B cell (primary cell): ENCODE results near the gene GALNT10. TPM values are rescaled to one million over a fixed set of nuclear protein-coding genes. Genes with fewer than 3 reads are reported as not detected.

ENCODE experiments used
- ATAC-seq: fragments of 200-7000 bp; cut with Tn5 transposase; one replicate; pipeline ENCODE4 v1.10.0; 2021; ENCODE audit warnings: low read depth, mild to moderate bottlenecking, moderate number of reproducible peaks, moderate library complexity
- CTCF ChIA-PET: fragments of 350-600 bp; sonication (Branson Sonifier 250); formaldehyde crosslinking; loops from one replicate; lab custom pipeline; 2021; ENCODE audit warnings: antibody characterized with exemption, inconsistent platforms; lab: Charles Lee
- POLR2A ChIA-PET: fragments of 350-600 bp; sonication (Branson Sonifier 250); formaldehyde crosslinking; loops from one replicate; lab custom pipeline; 2021; ENCODE audit warnings: antibody characterized with exemption; lab: Charles Lee
- DNase-seq: peaks from one replicate; pipeline ENCODE4 v3.0.0; 2013
- H2AFZ ChIP-seq: 2 replicates; pipeline ENCODE4 v1.6.1; 2012; ENCODE audit warnings: mild to moderate bottlenecking, low read depth, low read length; ENCODE audit not compliant: insufficient read depth, poor library complexity, severe bottlenecking
- H3K27ac ChIP-seq, 2 donors: 1 replicate in 1 of 2; 2 replicates in 1 of 2; pipeline ENCODE4 v1.5.1; 2012 to 2013; ENCODE audit warnings: low read length in 2 of 2, mild to moderate bottlenecking in 2 of 2, moderate library complexity in 1 of 2
- H3K27me3 ChIP-seq, 4 experiments: fragments of 200-600 bp in 1 of 4; sonication (generic) in 1 of 4; replicated peaks in 1 of 4; 1 replicate in 2 of 4; 2 replicates in 2 of 4; pipeline versions ENCODE4 v1.6.1 to v1.7.0; 2013 to 2016; ENCODE audit warnings: low read length in 3 of 4, mild to moderate bottlenecking in 2 of 4, mixed read lengths in 1 of 4, moderate library complexity in 1 of 4; ENCODE audit not compliant: insufficient read depth in 4 of 4, control insufficient read depth in 3 of 4; ENCODE audit errors: control extremely low read depth in 1 of 4
- H3K36me3 ChIP-seq, 2 experiments: replicated peaks in 1 of 2; 1 replicate in 1 of 2; 2 replicates in 1 of 2; pipeline versions ENCODE4 v1.6.1 to v1.7.1; 2013; ENCODE audit warnings: low read length in 1 of 2; ENCODE audit not compliant: insufficient read depth in 2 of 2, control insufficient read depth in 1 of 2; ENCODE audit errors: control extremely low read depth in 1 of 2, extremely low read depth in 1 of 2
- H3K4me1 ChIP-seq, 2 donors: fragments of 200-600 bp in 1 of 2; sonication (generic) in 1 of 2; 1 replicate in 1 of 2; 2 replicates in 1 of 2; pipeline versions ENCODE4 v1.5.1 to v1.6.1; 2013 to 2017; ENCODE audit warnings: low read length in 2 of 2; ENCODE audit not compliant: control insufficient read depth in 2 of 2, insufficient read depth in 2 of 2
- H3K4me2 ChIP-seq: replicated peaks from 2 replicates; pipeline ENCODE3; 2012; ENCODE audit warnings: mild to moderate bottlenecking, low read depth, low read length; ENCODE audit not compliant: poor library complexity, severe bottlenecking
- H3K4me3 ChIP-seq, 5 experiments: fragments of 200-600 bp in 1 of 5; sonication (generic) in 1 of 5; 1 replicate in 3 of 5; 2 replicates in 2 of 5; pipeline versions ENCODE4 v1.5.1 to v1.7.0; 2011 to 2016; ENCODE audit warnings: low read length in 4 of 5, mild to moderate bottlenecking in 4 of 5, low read depth in 2 of 5, control low read depth in 1 of 5, moderate library complexity in 1 of 5; ENCODE audit not compliant: insufficient read depth in 1 of 5; ENCODE audit errors: control extremely low read depth in 1 of 5, extremely low read depth in 1 of 5
- H3K79me2 ChIP-seq: fragments of 200-600 bp; sonication (generic); one replicate; pipeline ENCODE4 v1.6.0; 2016; ENCODE audit warnings: low read length; ENCODE audit not compliant: control insufficient read depth, insufficient read depth
- H3K9ac ChIP-seq: fragments of 200-600 bp; sonication (generic); 2 replicates; pipeline ENCODE4 v1.6.1; 2017; ENCODE audit warnings: mild to moderate bottlenecking, low read length, moderate library complexity
- H3K9me3 ChIP-seq, 3 donors: one replicate each; pipeline versions ENCODE4 v1.6.1 to v1.7.1; 2013; ENCODE audit warnings: low read length in 2 of 3; ENCODE audit not compliant: control insufficient read depth in 2 of 3, insufficient read depth in 1 of 3; ENCODE audit errors: control extremely low read depth in 1 of 3
- H4K20me1 ChIP-seq: 2 replicates; pipeline ENCODE4 v1.6.0; 2012; ENCODE audit warnings: mild to moderate bottlenecking, low read length; ENCODE audit not compliant: insufficient read depth, control insufficient read depth, poor library complexity, severe bottlenecking
- H3K27ac Mint-ChIP-seq: one replicate; pipeline ENCODE4 v1.8.0; 2021; ENCODE audit warnings: mixed read lengths
- H3K27me3 Mint-ChIP-seq: one replicate; pipeline ENCODE4 v1.8.0; 2021; ENCODE audit warnings: mixed read lengths
- H3K4me1 Mint-ChIP-seq: one replicate; pipeline ENCODE4 v1.8.0; 2021; ENCODE audit warnings: mixed read lengths
- H3K4me3 Mint-ChIP-seq: one replicate; pipeline ENCODE4 v1.8.0; 2021; ENCODE audit warnings: mixed read lengths
- H3K9me3 Mint-ChIP-seq: one replicate; pipeline ENCODE4 v1.8.0; 2022; ENCODE audit warnings: mixed read lengths; ENCODE audit not compliant: insufficient read depth
- CTCF ChIP-seq: fragments of 200-600 bp; IDR thresholded peaks from one replicate; pipeline ENCODE4 v1.8.0; 2022; ENCODE audit warnings: antibody characterized with exemption, mild to moderate bottlenecking
- EZH2 ChIP-seq: IDR thresholded peaks from 2 replicates; pipeline ENCODE4 v1.6.1; 2012; ENCODE audit warnings: borderline replicate concordance, low read depth, mild to moderate bottlenecking, moderate library complexity, low read length; ENCODE audit not compliant: insufficient read depth, poor library complexity, severe bottlenecking
- WGBS: methylation state at CpG from one replicate; pipeline ENCODE4 v1.1.5; 2013; ENCODE audit warnings: missing lambda C conversion rate; ENCODE audit not compliant: insufficient coverage; 5-methylcytosine and 5-hydroxymethylcytosine counted together
- intact Hi-C: fragments of 100-400 bp; cut with micrococcal nuclease; formaldehyde crosslinking; loops from one replicate; pipeline ENCODE4 v1.10.0; 2022
- polyA plus RNA-seq: library from polyadenylated mRNA; depleted of rRNA; stranded (reverse); fragments of >200 nt; gene quantifications from 2 replicates; pipeline ENCODE4 v1.2.3, GENCODE V29; 2012
- total RNA-seq, 2 donors: library from RNA; stranded (reverse); fragments of 120-200 nt in 1 of 2; gene quantifications; 1 replicate in 1 of 2; 2 replicates in 1 of 2; pipeline versions ENCODE4 v1.2.3 to v1.2.4, GENCODE V29; 2013 to 2022

Gene GALNT10
- total and polyA plus RNA-seq, 2 donors (not counting 1 experiment from before 2014, with no cell fraction given) = 27.7 to 42.8 TPM

- H3K9me3 ChIP-seq = no peaks in the 10 kb centered on the region
- intact Hi-C loops = no loop called here
- no peak overlapping the region for H3K27ac Mint-ChIP-seq
- ChIA-PET POLR2A (no interaction called here), CTCF (interaction anchor here (1.3 kb wide), 1 partner anchor 26 kb away, joined by 4 read pairs; no protein-coding TSS in a partner anchor)
- H3K36me3 ChIP-seq = no peaks in the 10 kb centered on the region
- no peak overlapping the region for H3K27ac ChIP-seq
- WGBS = 67% methylated on average over 1 of the region's 1 CpG
- H3K4me1 ChIP-seq = no peaks in the 10 kb centered on the region
- no peak overlapping the region for H3K4me2 ChIP-seq
- no peak for ATAC-seq
- H2AFZ ChIP-seq = no peak overlapping the region
- H3K79me2 ChIP-seq = no peaks in the 10 kb centered on the region
- no peak for DNase-seq
- peaks cover 50% of the 10 kb centered on the region for H3K27me3 Mint-ChIP-seq
- no peak overlapping the region for H3K4me3 Mint-ChIP-seq
- peaks cover 0 to 27% (median 8%) of the 10 kb centered on the region in 4 experiments for H3K27me3 ChIP-seq
- no peaks in the 10 kb centered on the region for H3K9me3 Mint-ChIP-seq
- no peak for TF ChIP-seq EZH2
- TF ChIP-seq CTCF = no peak
- no peaks in the 10 kb centered on the region for H4K20me1 ChIP-seq
- H3K4me3 ChIP-seq = no peak overlapping the region
- H3K9ac ChIP-seq = no peak overlapping the region
- H3K4me1 Mint-ChIP-seq = no peaks in the 10 kb centered on the region
Measured at GRCh38 chr5:154158379-154158737, 32.2 kb upstream of the GALNT10 start.

- no peak overlapping the region for H3K4me3 ChIP-seq
- ATAC-seq = no peak
- no peak overlapping the region for H2AFZ ChIP-seq
- no peaks in the 10 kb centered on the region for H3K79me2 ChIP-seq
- intact Hi-C loops = no loop called here
- no peaks in the 10 kb centered on the region for H3K4me1 Mint-ChIP-seq
- no peak overlapping the region for H3K27ac ChIP-seq
- peaks cover 53% of the 10 kb centered on the region for H3K27me3 Mint-ChIP-seq
- H3K9me3 ChIP-seq = no peaks in the 10 kb centered on the region
- POLR2A ChIA-PET = no interaction called here
- H3K4me2 ChIP-seq = no peak overlapping the region
- no peak overlapping the region for H3K9ac ChIP-seq
- TF ChIP-seq CTCF = no peak
- no peak for TF ChIP-seq EZH2
- H3K36me3 ChIP-seq = no peaks in the 10 kb centered on the region
- no peak overlapping the region for H3K4me3 Mint-ChIP-seq
- H3K27ac Mint-ChIP-seq = no peak overlapping the region
- CTCF ChIA-PET = interaction anchor here (0.7 to 1.5 kb wide), 2 partner anchors 20 to 87 kb away, joined by 3 to 4 read pairs; no protein-coding TSS in a partner anchor
- no peaks in the 10 kb centered on the region for H3K9me3 Mint-ChIP-seq
- H3K4me1 ChIP-seq = no peaks in the 10 kb centered on the region
- DNase-seq = no peak
- peaks cover 0 to 31% (median 13%) of the 10 kb centered on the region in 4 experiments for H3K27me3 ChIP-seq
- no peaks in the 10 kb centered on the region for H4K20me1 ChIP-seq
Measured at GRCh38 chr5:154159343-154159742, 31.2 kb upstream of the GALNT10 start.
